C4-2B (cell line): Measurements from ENCODE around the gene TSPAN7.

Source experiments
- H3K27ac ChIP-seq: fragments of 450-650 bp; 2 replicates; pipeline ENCODE4 v1.5.1; 2017
- ZFX ChIP-seq: fragments of 450-650 bp; IDR thresholded peaks from 2 replicates; pipeline ENCODE4 v1.6.1; 2017
- TF ChIP-seq, protein P1 (sequence below): fragments of 450-650 bp; conservative IDR thresholded peaks from 2 replicates; pipeline ENCODE4 v1.5.1; 2017; ENCODE audit warnings: mild to moderate bottlenecking

Gene TSPAN7

DNA sequence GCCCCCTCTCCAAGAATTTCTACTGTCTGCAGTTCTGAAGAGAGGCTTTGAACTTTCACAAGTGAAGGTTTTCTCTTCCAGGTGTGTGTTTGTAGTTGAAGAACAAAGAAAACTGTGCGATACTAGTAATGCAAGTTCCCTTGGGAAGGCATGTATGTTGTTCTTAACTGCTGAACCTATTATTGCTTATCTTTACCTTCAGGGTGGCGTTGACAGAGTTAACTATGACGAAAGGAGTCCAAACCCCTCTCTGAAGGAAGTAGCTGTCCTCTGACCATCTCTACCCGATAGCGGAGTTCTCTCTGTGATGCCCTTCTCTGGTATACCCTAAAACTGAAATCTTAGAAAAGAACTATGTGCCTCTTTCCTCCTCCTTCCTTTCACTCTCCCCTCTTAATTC lies 79.9 kb downstream of the TSPAN7 start:
- TF ChIP-seq ZFX: no peak
- TF ChIP-seq, protein P1, sequence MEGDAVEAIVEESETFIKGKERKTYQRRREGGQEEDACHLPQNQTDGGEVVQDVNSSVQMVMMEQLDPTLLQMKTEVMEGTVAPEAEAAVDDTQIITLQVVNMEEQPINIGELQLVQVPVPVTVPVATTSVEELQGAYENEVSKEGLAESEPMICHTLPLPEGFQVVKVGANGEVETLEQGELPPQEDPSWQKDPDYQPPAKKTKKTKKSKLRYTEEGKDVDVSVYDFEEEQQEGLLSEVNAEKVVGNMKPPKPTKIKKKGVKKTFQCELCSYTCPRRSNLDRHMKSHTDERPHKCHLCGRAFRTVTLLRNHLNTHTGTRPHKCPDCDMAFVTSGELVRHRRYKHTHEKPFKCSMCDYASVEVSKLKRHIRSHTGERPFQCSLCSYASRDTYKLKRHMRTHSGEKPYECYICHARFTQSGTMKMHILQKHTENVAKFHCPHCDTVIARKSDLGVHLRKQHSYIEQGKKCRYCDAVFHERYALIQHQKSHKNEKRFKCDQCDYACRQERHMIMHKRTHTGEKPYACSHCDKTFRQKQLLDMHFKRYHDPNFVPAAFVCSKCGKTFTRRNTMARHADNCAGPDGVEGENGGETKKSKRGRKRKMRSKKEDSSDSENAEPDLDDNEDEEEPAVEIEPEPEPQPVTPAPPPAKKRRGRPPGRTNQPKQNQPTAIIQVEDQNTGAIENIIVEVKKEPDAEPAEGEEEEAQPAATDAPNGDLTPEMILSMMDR: no peak
- no peak overlapping the region for H3K27ac ChIP-seq

DNA sequence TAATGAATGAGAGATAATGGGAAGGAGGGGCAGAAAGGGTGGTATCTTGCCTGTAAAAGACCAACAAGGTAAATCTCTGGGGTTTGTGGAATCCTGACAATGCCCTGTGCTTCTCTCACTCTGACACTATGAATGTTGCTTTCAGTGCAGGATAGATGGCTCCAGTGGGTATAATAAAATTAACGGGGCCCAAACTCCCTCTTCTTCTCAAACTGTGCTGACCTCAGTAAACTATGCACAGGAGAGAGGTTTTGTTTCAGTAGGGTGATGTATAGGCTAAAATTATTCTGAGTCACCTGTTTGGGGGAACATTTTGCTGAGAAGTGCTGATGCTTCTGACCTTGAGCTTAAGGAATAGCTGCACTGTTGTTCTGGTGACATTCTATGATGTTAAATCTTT lies 82.6 kb downstream of the TSPAN7 start:
- TF ChIP-seq ZFX: no peak
- TF ChIP-seq, protein P1: no peak
- H3K27ac ChIP-seq: no peak overlapping the region

DNA sequence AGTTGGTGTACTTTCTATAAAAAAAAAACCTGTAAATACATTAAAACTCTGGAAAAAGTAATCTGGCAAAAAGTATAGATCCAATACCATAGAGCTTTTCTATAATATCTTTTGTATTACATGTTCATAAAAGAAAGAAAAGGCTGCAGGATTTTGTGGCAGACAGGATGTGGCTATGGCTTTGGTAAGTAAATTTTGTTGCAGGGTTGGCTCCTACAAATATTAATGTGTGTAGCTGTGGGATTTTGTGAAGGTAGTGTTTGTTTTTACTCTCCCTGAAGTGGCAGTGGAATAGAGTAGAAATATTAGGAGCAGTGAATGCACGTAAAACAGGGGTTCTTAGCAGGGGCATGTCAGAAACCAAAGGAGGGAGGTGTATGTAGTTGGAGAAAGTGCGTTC lies 84.8 kb downstream of the TSPAN7 start:
- no peak for TF ChIP-seq ZFX
- TF ChIP-seq, protein P1: no peak
- H3K27ac ChIP-seq: no peak overlapping the region

DNA sequence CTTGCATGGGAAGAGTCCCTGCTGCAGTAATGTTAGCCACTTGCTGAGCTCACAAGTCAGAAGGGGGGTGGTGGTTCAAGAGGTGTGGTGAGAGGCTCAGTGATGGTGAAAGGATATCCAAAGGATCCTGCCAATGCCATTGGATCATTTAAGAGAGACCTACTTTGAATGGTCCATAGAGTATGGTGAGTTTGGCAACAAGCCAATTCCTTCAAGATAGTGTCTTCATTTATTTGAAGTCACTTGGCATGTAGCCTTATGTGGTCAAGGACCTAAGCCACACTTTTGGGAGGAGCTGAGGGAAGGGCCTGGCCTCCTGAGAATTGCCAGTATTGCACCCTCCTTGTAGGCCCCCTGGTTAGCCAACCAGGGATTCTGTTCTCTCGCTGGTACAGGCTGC lies 87.9 kb downstream of the TSPAN7 start:
- H3K27ac ChIP-seq: no peak overlapping the region
- TF ChIP-seq ZFX: no peak
- TF ChIP-seq, protein P1: no peak

DNA sequence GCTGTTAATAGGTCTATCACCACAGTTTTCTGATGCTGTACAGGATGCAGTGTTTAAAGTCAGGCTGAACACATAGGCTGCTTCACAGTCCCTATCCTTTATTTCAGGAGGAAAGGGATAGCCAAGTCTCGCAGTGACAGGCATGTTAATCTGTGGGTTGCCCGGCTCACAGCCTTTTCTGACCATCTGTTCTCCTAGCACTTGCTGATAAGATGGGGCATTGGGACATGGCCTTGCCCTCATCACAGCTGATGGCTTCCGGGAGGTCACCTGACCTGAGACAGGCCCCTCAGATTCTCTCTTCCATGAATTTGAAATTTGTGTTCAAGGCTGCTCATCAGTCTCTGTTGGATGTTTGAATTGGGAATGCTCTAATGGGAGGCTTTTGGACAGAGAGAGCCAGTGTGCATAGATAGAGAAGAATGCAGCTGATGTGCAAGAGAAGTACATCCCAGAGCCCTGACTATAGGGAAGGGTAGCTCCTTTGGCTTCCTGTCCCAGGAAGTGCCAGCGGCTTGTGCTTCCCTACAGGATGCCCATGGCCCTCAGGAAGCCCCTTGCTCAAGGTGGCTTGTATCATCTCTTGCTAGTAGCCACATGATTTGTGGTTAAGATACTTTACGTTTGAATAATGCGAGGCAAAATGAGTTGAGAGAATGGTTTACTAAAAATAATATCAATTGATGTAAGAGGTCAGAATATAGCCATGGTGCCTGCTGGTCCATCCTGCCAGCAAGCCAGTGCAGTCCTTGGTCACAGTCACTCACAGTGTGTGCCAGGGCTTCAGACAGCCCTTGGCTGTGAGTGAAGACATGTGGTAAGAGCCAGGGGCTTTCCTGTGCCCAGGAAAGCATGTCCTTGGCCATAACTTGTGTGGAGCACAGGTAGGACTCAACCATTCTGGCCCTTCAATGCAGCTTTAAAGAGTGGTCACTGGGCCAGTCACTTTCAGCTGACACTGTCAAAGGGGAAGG lies 88.6 kb downstream of the TSPAN7 start:
- H3K27ac ChIP-seq: no peak overlapping the region
- TF ChIP-seq, protein P1: no peak
- TF ChIP-seq ZFX: no peak

DNA sequence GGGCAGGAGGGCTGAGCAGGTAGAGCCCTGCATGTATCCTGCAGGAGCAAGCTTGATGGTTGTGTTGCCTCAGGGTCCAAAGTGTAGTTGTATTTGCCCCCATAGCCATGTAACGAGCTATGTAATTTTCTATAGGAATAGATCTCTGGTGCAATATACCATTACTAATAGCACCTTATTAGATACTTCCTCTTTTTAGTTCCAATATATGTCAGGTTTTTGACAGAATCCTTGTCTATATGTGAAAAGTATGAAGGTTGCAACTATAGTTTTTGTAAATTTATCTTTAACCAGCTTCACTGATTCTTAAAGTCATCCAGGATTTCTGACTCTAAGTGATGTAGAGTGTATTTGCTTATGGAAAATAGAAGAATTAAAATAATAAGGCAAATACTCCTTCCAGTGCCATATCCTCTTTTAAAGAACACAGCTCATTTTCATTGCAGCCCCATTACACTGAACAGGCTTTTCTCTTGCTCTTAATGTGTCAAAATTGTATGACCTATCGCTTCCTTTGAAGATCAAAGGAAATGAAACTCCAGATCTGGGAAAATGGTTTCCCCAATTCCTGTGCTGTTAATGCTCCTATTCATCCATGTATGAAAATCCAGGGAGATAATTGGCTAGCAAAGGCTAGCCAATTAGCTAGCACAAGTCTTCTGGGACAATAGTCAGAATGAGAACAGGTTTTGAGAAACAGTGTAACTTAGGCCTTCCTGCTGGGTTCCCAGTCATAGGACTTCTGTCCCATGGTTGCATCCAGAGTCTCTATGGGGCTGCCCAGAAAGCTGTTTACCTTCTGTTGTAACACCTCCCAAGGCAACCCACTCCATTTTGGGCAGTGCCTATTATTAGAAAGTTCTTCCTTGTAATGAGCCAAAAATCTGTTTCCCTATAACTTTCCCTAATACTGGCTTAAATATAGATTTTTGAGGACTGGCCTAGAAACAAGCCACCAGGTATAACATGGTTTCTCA lies 90.6 kb downstream of the TSPAN7 start:
- TF ChIP-seq, protein P1: no peak
- TF ChIP-seq ZFX: no peak
- no peak overlapping the region for H3K27ac ChIP-seq
